ENCODE results near the gene CREBBP. TPM values are rescaled to one million over a fixed set of nuclear protein-coding genes. Genes with fewer than 3 reads are reported as not detected.

Gene CREBBP
- total RNA-seq, 1 experiment from 2014 or later = 79.1 TPM

DNA sequence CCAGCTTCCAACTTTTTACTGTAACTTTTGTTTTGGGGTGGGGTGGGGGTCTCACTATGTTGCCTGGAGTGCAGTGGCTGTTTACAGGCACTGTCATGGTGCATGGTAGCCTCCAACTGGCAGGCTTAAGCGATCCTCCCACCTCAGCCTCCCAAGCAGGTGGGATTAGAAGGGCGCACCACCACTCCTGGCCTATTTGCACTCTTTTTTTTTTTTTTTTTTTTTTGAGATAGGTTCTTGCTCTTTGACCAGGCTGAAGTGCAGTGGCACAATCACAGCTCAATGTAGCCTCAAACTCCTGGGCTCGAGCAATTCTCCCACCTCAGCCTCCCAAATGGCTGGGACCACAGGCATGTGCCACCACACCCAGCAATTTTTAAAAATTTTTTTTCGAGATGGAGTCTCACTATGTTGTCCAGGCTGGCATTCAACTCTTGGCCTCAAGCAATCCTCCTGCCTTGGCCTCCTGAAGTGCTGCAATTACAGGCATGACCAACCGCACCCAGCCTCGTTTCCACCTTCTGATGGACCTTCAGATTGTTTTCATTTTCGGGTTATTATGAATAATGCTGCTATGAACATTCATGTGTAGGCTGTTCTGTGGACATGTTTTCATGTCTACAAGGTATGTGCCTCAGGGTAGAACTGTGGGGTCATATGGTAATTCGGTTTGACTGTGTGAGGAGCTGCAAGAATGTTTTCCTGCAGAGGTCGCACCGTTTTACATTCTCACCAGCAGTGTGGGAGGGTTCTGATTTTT lies 174.1 kb downstream of the CREBBP start:
- no peak overlapping the region for H3K27ac Mint-ChIP-seq
- peaks cover 1% of the 10 kb centered on the region; the same call in 1 of the 2 replicates for H3K79me2 ChIP-seq (ENCODE audit: insufficient read depth, low read length)
- H2BK120ac ChIP-seq (ENCODE audit: low read depth, low read length, poor library complexity, severe bottlenecking) = no peak overlapping the region

More for the DNA sequence above, 174.1 kb downstream of the CREBBP start:
- H3K9ac ChIP-seq (ENCODE audit: extremely low read depth, insufficient read length, low read length) = no peak overlapping the region
- H4K8ac ChIP-seq (replicated peaks; ENCODE audit: insufficient read length, low read depth, low read length) = no peak overlapping the region
- no peak overlapping the region for H2AFZ ChIP-seq (ENCODE audit: low read length)
- H3K9me3 ChIP-seq (ENCODE audit: control insufficient read depth, low read depth, low read length) = no peaks in the 10 kb centered on the region
- H3K36me3 Mint-ChIP-seq (ENCODE audit: insufficient read depth in 1 of 3, low read depth in 3 of 3) = peaks cover 7 to 38% (median 29%) of the 10 kb centered on the region in 3 experiments; a peak in 6 of 7 replicates
- no peak overlapping the region for H3K27ac ChIP-seq (ENCODE audit: insufficient read length, low read depth, low read length)
- H3K56ac ChIP-seq (ENCODE audit: insufficient read length, low read depth, low read length) = no peak overlapping the region
- H3K27me3 ChIP-seq (ENCODE audit: insufficient read depth, low read length) = no peaks in the 10 kb centered on the region
- no peaks in the 10 kb centered on the region for H3K4me1 ChIP-seq (ENCODE audit: insufficient read depth, low read length)
- no peak overlapping the region for H3K18ac ChIP-seq (ENCODE audit: insufficient read length, low read depth, low read length)
- WGBS (ENCODE audit: extremely low coverage, insufficient read length, low lambda C conversion rate) = no CpG with 5 or more reads among the region's 10 CpGs
- TF ChIP-seq CTCF (conservative IDR thresholded peaks at IDR 0.05) = no peak
- H3K4me2 ChIP-seq (ENCODE audit: insufficient read depth, insufficient read length, low read length) = no peak overlapping the region
- no peaks in the 10 kb centered on the region for H3K23me2 ChIP-seq (ENCODE audit: insufficient read length, low read depth, low read length, poor library complexity, severe bottlenecking)
- no peak for DNase-seq
- H3K4me3 Mint-ChIP-seq = no peak overlapping the region
- no peaks in the 10 kb centered on the region for H3K9me3 Mint-ChIP-seq
- no peak overlapping the region for H3K4ac ChIP-seq (ENCODE audit: low read depth, low read length)
- H2BK5ac ChIP-seq (ENCODE audit: insufficient read length, low read length) = no peak overlapping the region
- no peak overlapping the region for H3K23ac ChIP-seq (ENCODE audit: insufficient read length, low read depth, low read length)
- H2BK12ac ChIP-seq (ENCODE audit: insufficient read length, low read depth, low read length) = no peak overlapping the region
- peaks cover 2% of the 10 kb centered on the region for H3K79me1 ChIP-seq (ENCODE audit: insufficient read depth, low read depth, low read length, poor library complexity, severe bottlenecking)
- no peaks in the 10 kb centered on the region for H3K4me1 Mint-ChIP-seq
- no peak overlapping the region for H2BK15ac ChIP-seq (ENCODE audit: low read depth, low read length)
- no peak overlapping the region for H4K5ac ChIP-seq (ENCODE audit: insufficient read length, low read depth, low read length)
- no peak overlapping the region for H4K91ac ChIP-seq (ENCODE audit: insufficient read length, low read depth, low read length)
- H3K14ac ChIP-seq (ENCODE audit: insufficient read depth, low read length) = no peak overlapping the region
- no peaks in the 10 kb centered on the region for H4K20me1 ChIP-seq (ENCODE audit: control insufficient read depth, insufficient read depth, insufficient read length)
- H3T11ph ChIP-seq (ENCODE audit: low read length) = no peak overlapping the region
- H2BK20ac ChIP-seq (ENCODE audit: low read depth, low read length, poor library complexity, severe bottlenecking) = no peak overlapping the region
- H3K27me3 Mint-ChIP-seq (ENCODE audit: low read depth) = no peaks in the 10 kb centered on the region
- no peak overlapping the region for H2AK5ac ChIP-seq (ENCODE audit: insufficient read length, low read length)

All from H9 (cell line).